ENCODE results near the gene RCCD1.

The RCCD1 gene

GRCh38 chr15:90945091-90945490 is 9.6 kb upstream of the RCCD1 start:
- DNase-seq: no peak

DNA sequence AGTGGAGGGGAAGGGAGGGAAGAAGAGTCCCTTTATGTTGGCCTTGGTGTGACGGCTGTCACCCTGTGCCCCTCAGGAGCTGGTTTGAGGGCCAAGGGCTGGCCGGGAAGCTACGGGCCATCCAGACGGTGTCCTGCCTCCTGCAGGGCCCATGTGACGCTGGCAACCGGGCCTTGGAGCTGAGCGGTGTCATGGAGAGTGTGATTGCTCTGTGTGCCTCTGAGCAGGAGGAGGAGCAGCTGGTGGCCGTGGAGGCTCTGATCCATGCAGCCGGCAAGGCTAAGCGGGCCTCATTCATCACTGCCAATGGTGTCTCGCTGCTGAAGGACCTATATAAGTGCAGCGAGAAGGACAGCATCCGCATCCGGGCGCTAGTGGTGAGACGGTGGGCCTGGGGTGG is 8.1 kb upstream of the RCCD1 start:
- DNase-seq: no peak

DNA sequence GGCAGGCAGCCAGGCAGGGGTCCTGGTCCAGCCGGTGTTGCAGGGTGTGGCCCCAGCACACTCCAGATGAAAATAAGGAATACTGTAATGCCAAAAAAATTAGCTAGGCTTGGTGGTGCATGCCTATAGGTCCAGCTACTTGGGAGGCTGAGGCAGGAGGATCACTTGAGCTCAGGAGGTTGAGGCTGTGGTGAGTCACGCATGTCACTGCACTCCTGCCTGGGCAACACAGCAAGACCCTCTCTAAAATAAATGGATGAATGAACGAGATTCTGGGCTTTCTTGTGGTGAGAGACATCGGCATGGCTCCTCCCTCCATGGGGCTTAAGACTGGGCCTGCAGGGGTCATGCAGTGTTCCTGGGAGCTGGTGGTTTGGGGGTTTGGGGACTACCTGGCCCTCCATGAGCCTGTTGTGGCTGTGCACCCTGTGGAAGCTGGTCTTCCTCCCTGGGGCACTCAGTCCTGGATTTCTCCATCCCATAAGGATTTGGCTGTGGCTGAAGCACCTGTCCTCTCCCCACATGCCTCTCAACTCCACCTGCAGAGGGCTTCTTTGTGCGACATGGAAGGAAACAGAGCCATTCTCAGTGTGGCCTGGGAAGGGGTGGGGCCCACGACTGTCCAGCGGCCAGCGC is 7.6 kb upstream of the RCCD1 start:
- no peak for DNase-seq

GRCh38 chr15:90947577-90948357 is 6.9 kb upstream of the RCCD1 start:
- DNase-seq: no peak

DNA sequence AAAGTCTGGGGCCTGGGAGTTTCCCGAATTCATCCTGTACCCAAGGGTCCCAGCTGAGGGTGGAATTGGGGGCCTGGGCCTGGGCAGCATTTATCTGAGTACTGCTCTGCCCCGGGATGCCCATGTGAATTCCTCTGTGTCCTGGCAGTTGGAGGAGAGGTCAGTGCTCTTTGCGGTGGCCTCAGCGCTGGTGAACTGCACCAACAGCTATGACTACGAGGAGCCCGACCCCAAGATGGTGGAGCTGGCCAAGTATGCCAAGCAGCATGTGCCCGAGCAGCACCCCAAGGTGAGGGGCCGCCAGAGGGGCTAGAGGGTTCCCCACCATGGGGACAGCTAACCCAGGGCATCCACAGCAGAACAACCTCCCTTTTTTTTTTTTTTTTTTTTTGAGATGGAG is 6.2 kb upstream of the RCCD1 start:
- DNase-seq: no peak

DNA sequence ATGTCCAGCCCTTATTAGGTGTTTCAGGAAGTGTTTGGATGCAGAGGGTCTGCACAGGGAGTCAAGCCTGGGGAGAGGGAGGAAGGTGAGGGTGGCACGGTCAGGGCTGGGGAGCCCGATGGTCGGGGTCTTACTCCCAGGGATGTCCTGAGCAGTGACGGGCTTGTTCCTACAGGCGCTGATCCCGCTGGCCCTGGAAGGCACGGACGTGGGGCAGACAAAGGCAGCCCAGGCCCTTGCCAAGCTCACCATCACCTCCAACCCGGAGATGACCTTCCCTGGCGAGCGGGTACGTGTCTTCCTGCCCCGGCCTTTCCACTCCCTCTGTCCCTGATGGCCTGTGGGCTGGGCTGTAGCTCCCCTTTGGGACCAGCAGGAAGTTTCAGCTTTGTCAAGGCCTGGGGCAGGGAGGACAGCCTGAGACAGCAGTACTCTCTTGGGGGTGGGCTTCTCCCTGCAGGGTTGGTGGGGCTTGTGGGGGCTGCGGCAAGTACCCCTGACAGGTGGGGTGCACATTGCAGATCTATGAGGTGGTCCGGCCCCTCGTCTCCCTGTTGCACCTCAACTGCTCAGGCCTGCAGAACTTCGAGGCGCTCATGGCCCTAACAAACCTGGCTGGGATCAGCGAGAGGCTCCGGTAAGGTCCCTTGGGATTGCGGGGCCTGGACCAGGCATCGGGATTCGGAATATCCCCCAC is 4.6 kb upstream of the RCCD1 start:
- DNase-seq: no peak

DNA sequence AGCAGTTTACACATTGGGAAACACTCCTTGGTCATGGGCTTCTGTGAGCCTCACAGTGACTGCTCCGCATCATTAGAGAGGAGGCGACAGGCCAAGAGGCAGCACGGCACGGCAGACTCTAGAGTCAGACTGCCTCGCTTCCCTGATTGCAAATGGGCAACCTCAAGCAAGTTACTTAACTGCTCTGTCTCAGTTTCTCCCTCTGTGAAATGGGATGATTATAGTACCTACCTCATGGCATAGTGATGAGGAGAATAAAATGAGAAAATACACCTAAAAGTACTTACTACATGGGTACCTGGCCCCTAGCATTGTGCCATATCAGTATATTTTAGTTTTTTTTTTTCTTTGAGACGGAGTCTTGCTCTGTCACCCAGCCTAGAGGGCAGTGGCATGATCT is 4.0 kb upstream of the RCCD1 start:
- no peak for DNase-seq

GRCh38 chr15:90952901-90953677 is 1.6 kb upstream of the RCCD1 start:
- DNase-seq: no peak

GRCh38 chr15:90953947-90954711 is 555 bp upstream of the RCCD1 start:
- no peak for DNase-seq

- DNase-seq: no peak
Observed at GRCh38 chr15:90955624-90956273, 1.1 kb downstream of the RCCD1 start.

DNA sequence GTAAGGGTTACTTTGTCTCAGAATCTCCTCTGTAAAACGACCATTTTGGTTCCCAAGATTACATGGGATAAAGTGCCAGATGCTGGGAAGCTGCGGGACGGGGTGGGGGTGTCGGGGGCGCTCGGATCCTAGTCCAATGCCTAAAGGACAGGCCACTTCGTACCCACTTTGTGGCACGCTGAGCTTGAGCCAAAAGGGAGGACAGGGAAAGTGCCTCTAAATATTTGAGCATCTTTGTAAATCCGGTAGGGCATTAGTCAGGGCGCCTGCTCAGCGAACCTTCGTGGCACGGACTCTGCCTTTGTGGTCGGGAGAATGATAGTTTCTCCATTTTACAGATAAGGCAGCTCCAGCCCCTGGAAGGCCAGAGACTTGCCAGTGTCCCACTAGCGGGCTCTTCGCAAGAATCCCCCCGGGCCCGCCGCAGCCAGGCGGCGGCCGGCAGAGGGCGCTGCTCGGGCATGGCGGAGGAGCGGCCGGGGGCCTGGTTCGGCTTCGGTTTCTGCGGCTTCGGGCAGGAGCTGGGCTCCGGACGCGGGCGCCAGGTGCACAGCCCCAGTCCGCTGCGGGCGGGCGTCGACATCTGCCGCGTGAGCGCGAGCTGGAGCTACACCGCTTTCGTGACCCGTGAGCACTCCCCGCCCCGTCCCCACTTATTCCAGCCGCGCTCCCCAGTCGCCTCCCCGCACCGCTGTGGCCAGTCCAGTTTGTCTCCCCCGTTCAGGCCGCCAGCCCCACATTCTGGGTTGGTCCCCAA is 1.8 kb downstream of the RCCD1 start:
- DNase-seq: peak; percentile 69 to 76

DNA sequence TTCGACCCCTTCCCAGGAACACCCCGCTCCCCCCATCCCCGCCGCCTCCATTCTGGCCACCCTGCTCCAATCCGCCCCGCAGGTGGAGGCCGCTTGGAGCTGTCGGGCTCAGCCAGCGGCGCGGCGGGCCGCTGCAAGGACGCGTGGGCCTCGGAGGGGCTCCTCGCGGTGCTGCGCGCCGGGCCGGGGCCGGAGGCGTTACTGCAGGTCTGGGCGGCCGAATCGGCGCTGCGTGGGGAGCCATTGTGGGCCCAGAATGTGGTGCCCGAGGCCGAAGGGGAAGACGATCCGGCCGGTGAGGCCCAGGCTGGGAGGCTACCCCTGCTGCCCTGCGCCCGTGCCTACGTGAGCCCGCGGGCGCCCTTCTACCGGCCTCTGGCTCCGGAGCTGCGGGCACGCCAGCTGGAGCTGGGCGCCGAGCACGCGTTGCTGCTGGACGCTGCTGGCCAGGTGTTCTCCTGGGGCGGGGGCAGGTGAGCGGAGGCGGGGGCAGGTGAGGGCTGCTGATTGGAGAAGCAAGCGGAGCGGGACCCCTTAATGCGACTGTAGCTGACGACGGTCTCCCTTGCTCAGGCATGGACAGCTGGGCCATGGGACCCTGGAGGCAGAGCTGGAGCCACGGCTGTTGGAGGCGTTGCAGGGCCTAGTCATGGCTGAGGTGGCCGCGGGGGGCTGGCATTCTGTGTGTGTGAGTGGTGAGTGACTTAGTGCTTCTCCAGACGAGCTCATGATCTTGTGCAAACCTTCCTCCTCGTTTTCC is 2.5 kb downstream of the RCCD1 start:
- no peak for DNase-seq

DNA sequence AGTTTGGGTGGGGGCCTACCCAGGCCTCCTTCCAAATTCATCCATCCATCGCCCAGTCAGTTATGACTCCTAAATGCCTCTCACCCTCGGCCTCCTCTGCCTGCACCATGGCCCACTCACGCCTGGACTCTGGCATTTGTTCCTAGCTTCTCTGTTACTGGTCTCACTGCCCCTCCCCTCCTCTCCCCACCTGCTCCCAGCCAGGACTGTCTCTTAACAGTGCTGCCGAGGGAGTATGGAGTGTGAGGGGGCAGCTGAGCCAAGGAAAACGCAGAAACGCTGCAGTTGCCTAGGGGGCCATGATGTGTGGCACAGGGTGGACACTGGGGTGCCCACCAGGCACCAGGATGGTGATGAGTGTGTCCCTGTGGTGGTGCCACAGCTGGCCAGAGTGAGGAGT is 3.1 kb downstream of the RCCD1 start:
- DNase-seq: no peak

DNA sequence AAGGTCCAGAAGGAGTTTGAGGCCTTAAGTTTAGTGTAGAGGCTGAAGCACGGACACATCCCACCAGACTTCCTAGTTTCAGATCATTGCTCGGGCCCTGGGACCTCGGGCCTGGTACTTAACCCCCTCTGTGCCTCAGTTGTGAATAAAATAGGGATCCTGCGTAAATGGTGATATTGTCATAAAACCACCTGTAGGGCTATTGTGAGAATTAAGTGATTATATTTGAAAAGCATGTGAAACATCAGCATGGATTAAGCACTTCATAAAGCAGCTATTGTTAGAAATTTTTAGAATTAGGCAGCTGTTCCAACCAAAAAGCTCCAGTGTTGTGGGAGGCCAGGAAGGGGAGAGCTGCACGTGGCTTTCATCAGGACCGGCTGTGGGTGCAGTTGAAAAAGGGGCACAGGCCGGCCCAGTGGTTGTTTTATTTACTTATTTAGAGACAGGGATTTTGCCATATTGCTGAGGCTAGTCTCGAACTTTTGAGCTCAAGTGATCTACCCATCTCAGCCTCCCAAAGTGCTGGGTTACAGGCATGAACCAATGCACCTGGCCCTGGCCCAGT is 4.4 kb downstream of the RCCD1 start:
- DNase-seq: no peak

DNA sequence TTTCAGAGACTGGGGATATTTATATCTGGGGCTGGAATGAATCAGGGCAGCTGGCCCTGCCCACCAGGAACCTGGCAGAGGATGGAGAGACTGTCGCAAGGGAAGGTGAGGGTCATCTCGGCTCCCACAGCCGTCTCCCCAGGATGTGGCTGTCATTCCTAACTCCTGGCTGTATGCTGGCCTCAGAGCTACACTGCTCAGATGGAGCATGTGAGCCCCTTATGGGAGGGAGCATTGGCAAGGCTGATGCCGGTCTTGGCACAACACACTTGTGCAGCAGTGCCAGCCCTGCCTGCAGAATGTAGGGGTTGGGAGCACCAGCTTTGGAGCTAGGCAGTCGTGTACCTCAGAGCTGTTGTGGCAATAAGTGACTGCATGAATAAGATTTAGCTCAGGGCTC is 5.2 kb downstream of the RCCD1 start:
- DNase-seq: no peak

GRCh38 chr15:90960298-90961091 is 5.8 kb downstream of the RCCD1 start:
- no peak for DNase-seq

DNA sequence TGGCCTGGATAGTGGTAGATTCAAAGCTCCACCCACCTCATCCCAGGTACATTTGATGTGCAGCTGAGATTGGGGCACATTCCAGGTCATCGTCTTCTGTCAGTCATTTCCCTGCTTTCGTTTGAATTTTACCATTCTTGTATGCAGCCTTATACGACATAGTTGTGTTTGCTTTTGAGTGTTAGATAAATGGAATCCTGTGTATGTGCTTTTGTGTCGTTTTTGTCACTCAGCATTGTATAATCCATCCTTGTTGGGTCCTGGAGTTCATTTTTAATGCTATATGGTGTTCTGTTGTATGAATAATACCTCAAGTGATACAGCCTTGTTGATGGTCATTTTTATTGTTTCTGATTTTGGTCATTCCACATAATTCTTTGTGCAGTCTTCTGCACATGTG is 7.3 kb downstream of the RCCD1 start:
- no peak for DNase-seq

- no peak for DNase-seq
Observed at GRCh38 chr15:90966262-90966661, 11.6 kb downstream of the RCCD1 start.

GRCh38 chr15:90967206-90967605 is 12.5 kb downstream of the RCCD1 start:
- DNase-seq: no peak
